ENCODE results near the gene TMCC3.
A peak's percentile ranks its signal among the peaks of the same experiment; 100 is the strongest.

The TMCC3 gene

DNA sequence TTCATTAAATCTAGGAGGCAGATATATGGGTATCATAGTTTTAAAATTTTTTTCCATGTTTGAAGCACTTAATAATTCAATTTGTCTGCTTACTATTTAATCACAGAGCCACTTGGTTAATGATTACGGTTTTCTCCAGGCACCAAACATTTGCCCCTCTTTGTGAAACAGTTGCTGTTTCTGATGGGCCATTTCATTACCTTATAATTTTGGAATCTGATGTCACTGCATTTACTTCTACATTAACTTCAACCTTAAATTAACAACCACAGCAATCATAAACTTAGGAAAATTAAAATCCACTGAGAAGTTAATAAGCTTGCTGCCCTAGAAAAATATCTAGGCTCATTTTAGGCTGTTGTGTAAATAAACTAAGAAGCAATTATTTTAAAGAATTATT is 17.0 kb downstream of the TMCC3 start:
- Histone ChIP-seq H3K4me1 (ENCODE audit: control insufficient read depth, insufficient read depth, low read length) (no peaks in the 10 kb centered on the region), H3K4me3 (ENCODE audit: low read depth, low read length) (no peak overlapping the region), H3K27ac (ENCODE audit: extremely low read depth, low read depth, low read length) (no peak overlapping the region), H3K9me3 (ENCODE audit: control insufficient read depth, insufficient read depth, low read depth, low read length) (no peaks in the 10 kb centered on the region), H3K36me3 (ENCODE audit: control insufficient read depth in 2 of 2, insufficient read depth in 1 of 2, low read length in 2 of 2) (no peaks in the 10 kb centered on the region)
- POLR2A ChIA-PET, result no interaction called here
- CTCF ChIA-PET, result no interaction called here
- TF ChIP-seq, protein P1, sequence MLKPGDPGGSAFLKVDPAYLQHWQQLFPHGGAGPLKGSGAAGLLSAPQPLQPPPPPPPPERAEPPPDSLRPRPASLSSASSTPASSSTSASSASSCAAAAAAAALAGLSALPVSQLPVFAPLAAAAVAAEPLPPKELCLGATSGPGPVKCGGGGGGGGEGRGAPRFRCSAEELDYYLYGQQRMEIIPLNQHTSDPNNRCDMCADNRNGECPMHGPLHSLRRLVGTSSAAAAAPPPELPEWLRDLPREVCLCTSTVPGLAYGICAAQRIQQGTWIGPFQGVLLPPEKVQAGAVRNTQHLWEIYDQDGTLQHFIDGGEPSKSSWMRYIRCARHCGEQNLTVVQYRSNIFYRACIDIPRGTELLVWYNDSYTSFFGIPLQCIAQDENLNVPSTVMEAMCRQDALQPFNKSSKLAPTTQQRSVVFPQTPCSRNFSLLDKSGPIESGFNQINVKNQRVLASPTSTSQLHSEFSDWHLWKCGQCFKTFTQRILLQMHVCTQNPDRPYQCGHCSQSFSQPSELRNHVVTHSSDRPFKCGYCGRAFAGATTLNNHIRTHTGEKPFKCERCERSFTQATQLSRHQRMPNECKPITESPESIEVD (tag by site-specific recombination; IDR thresholded peaks at IDR 0.05), result peak; percentile 63; the same call in 1 of the 2 replicates
- TF ChIP-seq ZBTB20 (tag by site-specific recombination; IDR thresholded peaks at IDR 0.05), result no peak

DNA sequence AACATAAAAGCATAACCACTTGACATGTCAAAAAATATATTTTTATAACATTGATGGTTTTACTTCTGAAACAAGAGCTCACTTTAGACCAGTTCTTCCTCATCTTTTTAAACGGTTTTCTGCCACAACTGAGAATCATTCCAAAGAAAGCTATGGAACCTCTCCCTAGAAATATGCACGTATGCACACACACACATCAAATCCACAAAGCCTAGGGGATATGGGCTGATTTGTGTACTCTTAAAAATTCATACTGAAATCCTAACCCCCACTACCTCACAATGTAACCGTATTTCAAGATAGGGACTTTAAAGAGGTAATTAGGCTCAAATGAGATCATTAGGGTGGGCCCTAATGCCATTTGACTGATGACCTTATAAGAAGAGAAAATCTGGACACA is 19.3 kb downstream of the TMCC3 start:
- Histone ChIP-seq H3K36me3 (ENCODE audit: control insufficient read depth in 2 of 2, insufficient read depth in 1 of 2, low read length in 2 of 2) (no peaks in the 10 kb centered on the region), H3K4me1 (ENCODE audit: control insufficient read depth, insufficient read depth, low read length) (no peaks in the 10 kb centered on the region), H3K27ac (ENCODE audit: extremely low read depth, low read depth, low read length) (no peak overlapping the region), H3K9me3 (ENCODE audit: control insufficient read depth, insufficient read depth, low read depth, low read length) (no peaks in the 10 kb centered on the region), H3K4me3 (ENCODE audit: low read depth, low read length) (no peak overlapping the region)
- TF ChIP-seq PRDM1 (tag by site-specific recombination; IDR thresholded peaks at IDR 0.05) (no peak), ZNF350 (tag by site-specific recombination; IDR thresholded peaks at IDR 0.05) (no peak), ZNF292 (tag by site-specific recombination; IDR thresholded peaks at IDR 0.05; ENCODE audit: borderline replicate concordance, low read depth) (no peak), ZNF558 (tag by site-specific recombination; IDR thresholded peaks at IDR 0.05) (no peak)
- TF ChIP-seq, protein P2, sequence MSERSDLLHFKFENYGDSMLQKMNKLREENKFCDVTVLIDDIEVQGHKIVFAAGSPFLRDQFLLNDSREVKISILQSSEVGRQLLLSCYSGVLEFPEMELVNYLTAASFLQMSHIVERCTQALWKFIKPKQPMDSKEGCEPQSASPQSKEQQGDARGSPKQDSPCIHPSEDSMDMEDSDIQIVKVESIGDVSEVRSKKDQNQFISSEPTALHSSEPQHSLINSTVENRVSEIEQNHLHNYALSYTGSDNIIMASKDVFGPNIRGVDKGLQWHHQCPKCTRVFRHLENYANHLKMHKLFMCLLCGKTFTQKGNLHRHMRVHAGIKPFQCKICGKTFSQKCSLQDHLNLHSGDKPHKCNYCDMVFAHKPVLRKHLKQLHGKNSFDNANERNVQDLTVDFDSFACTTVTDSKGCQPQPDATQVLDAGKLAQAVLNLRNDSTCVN (tag by site-specific recombination; optimal IDR thresholded peaks at IDR 0.05), result no peak
- ChIA-PET CTCF (interaction anchor here (0.9 kb wide), 1 partner anchor 30 kb away, joined by 3 read pairs; no protein-coding TSS in a partner anchor), POLR2A (no interaction called here)

DNA sequence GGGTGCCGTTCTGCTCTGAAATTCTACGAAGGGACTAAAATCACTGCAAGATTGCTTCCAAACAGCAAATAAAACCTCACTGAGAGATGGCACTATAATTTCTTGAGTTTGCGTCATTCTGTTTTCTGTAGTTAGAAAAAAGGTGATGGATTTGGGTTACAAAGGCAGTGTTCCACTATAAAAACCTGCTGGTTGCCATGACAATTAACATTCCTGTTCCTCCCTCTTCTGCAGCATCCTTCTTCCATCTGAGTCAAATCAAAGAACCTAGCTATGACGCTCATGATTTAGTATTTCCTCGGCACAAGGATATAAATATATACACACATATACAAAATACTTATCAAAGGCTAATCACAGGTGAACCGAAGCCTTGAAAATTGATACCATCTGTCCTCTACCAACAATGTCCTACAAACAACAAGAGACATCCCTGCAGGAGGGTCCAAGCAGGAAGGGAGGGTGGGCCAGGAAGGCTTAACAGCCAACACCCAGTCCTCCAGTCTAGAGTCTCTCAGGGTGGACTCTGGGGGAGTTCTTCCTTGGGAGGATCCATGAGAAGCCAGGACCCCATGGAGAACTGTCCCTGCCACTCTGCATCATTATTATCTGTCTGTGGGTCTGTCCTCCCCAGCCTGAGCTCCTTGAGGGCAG is 21.4 kb downstream of the TMCC3 start:
- Histone ChIP-seq H3K4me3 (ENCODE audit: low read depth, low read length) (no peak overlapping the region), H3K4me1 (ENCODE audit: control insufficient read depth, insufficient read depth, low read length) (no peaks in the 10 kb centered on the region), H3K9me3 (ENCODE audit: control insufficient read depth, insufficient read depth, low read depth, low read length) (no peaks in the 10 kb centered on the region), H3K36me3 (ENCODE audit: control insufficient read depth in 2 of 2, insufficient read depth in 1 of 2, low read length in 2 of 2) (no peaks in the 10 kb centered on the region), H3K27ac (ENCODE audit: extremely low read depth, low read depth, low read length) (no peak overlapping the region)
- ChIA-PET POLR2A (no interaction called here), CTCF (no interaction called here)
- TF ChIP-seq, protein P3, sequence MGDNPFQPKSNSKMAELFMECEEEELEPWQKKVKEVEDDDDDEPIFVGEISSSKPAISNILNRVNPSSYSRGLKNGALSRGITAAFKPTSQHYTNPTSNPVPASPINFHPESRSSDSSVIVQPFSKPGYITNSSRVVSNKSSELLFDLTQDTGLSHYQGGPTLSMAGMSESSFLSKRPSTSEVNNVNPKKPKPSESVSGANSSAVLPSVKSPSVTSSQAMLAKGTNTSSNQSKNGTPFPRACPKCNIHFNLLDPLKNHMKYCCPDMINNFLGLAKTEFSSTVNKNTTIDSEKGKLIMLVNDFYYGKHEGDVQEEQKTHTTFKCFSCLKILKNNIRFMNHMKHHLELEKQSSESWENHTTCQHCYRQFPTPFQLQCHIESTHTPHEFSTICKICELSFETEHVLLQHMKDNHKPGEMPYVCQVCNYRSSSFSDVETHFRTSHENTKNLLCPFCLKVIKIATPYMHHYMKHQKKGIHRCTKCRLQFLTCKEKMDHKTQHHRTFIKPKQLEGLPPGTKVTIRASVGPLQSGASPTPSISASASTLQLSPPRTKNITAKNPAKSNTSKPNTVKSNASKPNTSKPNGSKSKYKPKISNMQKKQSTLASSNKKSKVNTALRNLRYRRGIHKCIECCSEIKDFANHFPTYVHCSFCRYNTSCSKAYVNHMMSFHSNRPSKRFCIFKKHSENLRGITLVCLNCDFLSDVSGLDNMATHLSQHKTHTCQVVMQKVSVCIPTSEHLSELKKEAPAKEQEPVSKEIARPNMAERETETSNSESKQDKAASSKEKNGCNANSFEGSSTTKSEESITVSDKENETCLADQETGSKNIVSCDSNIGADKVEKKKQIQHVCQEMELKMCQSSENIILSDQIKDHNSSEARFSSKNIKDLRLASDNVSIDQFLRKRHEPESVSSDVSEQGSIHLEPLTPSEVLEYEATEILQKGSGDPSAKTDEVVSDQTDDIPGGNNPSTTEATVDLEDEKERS (tag by site-specific recombination; IDR thresholded peaks at IDR 0.05), result no peak
- TF ChIP-seq ZNF501 (tag by site-specific recombination; IDR thresholded peaks at IDR 0.05) (no peak), ZNF626 (tag by site-specific recombination; IDR thresholded peaks at IDR 0.05) (no peak), GLIS1 (tag by site-specific recombination; IDR thresholded peaks at IDR 0.05) (no peak), ZNF600 (tag by site-specific recombination; IDR thresholded peaks at IDR 0.05) (no peak), ZNF266 (tag by site-specific recombination; IDR thresholded peaks at IDR 0.05; ENCODE audit: low read depth) (no peak), ZFHX2 (tag by site-specific recombination; conservative IDR thresholded peaks at IDR 0.05) (no peak), SCRT1 (tag by site-specific recombination; IDR thresholded peaks at IDR 0.05; ENCODE audit: borderline replicate concordance) (no peak), ZNF670 (tag by site-specific recombination; IDR thresholded peaks at IDR 0.05; ENCODE audit: low read depth) (no peak), ZNF660 (tag by site-specific recombination; IDR thresholded peaks at IDR 0.05) (no peak), ZNF146 (tag by site-specific recombination; IDR thresholded peaks at IDR 0.05) (no peak)
- TF ChIP-seq, protein P4, sequence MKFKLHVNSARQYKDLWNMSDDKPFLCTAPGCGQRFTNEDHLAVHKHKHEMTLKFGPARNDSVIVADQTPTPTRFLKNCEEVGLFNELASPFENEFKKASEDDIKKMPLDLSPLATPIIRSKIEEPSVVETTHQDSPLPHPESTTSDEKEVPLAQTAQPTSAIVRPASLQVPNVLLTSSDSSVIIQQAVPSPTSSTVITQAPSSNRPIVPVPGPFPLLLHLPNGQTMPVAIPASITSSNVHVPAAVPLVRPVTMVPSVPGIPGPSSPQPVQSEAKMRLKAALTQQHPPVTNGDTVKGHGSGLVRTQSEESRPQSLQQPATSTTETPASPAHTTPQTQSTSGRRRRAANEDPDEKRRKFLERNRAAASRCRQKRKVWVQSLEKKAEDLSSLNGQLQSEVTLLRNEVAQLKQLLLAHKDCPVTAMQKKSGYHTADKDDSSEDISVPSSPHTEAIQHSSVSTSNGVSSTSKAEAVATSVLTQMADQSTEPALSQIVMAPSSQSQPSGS (tag by site-specific recombination; IDR thresholded peaks at IDR 0.05; ENCODE audit: low read depth), result no peak
- TF ChIP-seq, protein P5, sequence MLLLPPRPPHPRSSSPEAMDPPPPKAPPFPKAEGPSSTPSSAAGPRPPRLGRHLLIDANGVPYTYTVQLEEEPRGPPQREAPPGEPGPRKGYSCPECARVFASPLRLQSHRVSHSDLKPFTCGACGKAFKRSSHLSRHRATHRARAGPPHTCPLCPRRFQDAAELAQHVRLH (tag by site-specific recombination; IDR thresholded peaks at IDR 0.05), result no peak
- TF ChIP-seq, protein P6, sequence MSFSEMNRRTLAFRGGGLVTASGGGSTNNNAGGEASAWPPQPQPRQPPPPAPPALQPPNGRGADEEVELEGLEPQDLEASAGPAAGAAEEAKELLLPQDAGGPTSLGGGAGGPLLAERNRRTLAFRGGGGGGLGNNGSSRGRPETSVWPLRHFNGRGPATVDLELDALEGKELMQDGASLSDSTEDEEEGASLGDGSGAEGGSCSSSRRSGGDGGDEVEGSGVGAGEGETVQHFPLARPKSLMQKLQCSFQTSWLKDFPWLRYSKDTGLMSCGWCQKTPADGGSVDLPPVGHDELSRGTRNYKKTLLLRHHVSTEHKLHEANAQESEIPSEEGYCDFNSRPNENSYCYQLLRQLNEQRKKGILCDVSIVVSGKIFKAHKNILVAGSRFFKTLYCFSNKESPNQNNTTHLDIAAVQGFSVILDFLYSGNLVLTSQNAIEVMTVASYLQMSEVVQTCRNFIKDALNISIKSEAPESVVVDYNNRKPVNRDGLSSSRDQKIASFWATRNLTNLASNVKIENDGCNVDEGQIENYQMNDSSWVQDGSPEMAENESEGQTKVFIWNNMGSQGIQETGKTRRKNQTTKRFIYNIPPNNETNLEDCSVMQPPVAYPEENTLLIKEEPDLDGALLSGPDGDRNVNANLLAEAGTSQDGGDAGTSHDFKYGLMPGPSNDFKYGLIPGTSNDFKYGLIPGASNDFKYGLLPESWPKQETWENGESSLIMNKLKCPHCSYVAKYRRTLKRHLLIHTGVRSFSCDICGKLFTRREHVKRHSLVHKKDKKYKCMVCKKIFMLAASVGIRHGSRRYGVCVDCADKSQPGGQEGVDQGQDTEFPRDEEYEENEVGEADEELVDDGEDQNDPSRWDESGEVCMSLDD (tag by site-specific recombination; IDR thresholded peaks at IDR 0.05), result no peak
